ENCODE data around the gene SCD. TPM values are rescaled to one million over a fixed set of nuclear protein-coding genes. Genes with fewer than 3 reads are reported as not detected.
"Not testable (repeated sequence)": the region's sequence is repeated elsewhere in the genome, so short reads cannot be mapped to it uniquely, and the experiment has no call there.

Gene SCD
- total RNA-seq, 1 experiment from 2014 or later = 88.5 TPM

DNA sequence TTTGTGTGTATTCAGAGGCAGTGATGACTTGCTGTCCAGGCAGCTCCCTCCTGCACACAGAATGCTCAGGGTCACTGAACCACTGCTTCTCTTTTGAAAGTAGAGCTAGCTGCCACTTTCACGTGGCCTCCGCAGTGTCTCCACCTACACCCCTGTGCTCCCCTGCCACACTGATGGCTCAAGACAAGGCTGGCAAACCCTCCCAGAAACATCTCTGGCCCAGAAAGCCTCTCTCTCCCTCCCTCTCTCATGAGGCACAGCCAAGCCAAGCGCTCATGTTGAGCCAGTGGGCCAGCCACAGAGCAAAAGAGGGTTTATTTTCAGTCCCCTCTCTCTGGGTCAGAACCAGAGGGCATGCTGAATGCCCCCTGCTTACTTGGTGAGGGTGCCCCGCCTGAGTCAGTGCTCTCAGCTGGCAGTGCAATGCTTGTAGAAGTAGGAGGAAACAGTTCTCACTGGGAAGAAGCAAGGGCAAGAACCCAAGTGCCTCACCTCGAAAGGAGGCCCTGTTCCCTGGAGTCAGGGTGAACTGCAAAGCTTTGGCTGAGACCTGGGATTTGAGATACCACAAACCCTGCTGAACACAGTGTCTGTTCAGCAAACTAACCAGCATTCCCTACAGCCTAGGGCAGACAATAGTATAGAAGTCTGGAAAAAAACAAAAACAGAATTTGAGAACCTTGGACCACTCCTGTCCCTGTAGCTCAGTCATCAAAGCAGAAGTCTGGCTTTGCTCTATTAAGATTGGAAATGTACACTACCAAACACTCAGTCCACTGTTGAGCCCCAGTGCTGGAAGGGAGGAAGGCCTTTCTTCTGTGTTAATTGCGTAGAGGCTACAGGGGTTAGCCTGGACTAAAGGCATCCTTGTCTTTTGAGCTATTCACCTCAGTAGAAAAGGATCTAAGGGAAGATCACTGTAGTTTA is 15.8 kb downstream of the SCD start:
- DNase-seq (ENCODE audit: low read depth) = no peak

DNA sequence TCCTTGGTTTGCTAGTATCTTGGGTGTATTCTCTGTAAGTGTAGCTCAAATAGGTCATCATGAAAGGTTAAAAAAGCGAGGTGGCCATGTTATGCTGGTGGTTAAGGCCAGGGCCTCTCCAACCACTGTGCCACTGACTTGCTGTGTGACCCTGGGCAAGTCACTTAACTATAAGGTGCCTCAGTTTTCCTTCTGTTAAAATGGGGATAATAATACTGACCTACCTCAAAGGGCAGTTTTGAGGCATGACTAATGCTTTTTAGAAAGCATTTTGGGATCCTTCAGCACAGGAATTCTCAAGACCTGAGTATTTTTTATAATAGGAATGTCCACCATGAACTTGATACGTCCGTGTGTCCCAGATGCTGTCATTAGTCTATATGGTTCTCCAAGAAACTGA is 17.1 kb downstream of the SCD start:
- no peak for DNase-seq (ENCODE audit: low read depth)

DNA sequence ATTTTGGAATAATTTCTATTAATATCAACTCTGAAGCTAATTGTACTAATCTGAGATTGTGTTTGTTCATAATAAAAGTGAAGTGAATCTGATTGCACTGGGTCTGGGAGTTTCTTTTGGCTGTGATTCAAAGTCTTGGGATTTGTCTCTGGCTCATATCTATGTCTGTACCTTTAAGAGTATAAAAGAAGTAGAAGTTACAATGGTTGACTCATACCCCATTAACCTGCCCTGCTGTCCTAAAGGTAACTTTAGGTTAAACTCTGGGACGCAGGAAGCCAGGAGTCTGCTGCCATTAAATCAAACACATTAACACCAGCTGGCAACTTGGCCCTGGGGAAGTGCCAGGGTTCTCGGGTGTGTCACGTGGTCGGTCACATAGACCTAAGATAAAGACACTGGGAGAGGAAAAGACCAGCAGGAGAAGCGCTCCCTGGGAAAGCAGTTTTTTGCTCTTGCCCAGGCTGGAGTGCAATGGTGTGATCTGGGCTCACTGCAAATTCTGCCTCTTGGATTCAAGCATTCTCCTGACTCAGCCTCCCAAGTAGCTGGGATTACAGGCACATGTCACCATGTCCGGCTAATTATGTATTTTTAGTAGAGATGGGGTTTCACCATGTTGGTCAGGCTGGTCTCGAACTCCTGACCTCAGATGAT is 17.8 kb downstream of the SCD start:
- DNase-seq (ENCODE audit: low read depth) = peak; percentile 90

DNA sequence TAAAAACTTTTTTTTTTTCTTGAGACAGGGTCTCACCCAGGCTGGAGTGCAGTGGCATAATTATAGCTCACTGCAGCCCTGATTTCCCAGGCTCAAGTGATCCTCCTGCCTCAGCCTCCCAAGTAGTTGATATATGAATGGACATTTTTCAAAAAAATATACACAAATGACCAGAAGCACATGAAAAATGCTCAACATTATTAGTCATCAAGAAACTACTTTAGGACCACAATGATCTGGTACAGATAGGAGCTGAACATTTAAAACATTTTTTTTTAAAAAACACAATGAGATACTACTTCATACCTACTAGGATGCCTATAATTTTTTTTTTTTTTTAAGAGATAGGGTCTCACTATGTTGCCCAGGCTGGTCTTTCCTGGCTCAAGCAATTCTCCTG is 21.7 kb downstream of the SCD start:
- no peak for DNase-seq (ENCODE audit: low read depth)

DNA sequence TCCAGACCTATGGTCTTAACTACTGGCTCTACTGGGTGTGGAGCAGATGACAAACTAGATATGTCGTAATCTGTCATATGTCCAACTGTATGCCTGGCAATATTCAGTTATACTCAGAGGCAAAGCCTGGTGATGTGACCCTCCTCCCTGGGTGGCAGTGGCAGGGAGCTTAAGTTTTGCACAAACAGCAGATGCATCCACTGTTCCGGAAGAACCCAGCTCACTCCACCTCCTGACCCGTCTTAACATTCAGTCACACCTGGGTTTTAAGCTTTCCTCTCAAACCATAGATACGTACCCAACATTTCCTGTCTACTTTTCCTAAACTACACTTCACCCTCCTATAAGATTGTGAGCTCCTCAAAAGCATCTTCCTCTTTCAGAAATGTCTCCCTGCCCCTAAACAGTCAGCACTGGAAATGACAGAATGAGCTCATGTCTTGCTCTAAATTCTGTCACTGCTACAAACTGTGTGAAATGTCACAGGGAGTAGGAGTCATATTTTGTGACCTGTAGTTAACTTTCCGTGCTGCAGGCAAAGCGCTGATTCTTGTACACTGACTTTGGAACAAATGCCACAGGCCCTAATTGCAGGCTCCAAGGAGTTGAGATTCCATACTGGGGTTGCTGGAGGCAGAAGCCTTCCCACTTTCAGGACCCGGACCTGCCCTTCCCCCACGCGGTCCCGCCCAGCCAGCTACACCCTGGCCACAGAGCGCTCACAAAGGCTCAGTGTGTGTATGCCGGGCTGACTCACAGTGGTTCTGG is 23.9 kb downstream of the SCD start:
- DNase-seq (ENCODE audit: low read depth) = peak; percentile 87

DNA sequence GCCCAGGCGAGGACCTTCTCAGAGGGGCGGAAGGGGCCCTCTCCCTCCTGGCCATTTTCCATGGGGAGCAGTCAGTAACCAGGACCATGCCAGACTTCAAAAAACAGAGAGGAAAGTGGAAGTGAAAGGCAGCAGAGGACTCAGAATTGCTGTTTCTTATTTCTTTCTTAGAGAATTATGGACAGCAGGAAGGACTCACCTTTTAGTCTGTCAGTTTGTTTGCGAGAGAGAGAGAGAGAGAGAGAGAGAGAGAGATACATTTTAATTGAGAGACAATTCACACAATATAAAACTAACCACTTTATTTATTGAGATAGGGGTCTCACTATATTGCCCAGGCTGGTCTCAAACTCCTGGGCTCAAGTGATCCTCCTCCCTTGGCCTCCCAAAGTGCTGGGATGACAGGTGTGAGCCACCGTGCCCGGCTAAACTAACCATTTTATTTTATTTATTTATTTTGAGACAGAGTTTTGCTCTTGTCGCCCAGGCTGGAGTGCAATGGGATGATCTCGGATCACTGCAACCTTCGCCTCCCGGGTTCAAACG is 24.5 kb downstream of the SCD start:
- no peak for DNase-seq (ENCODE audit: low read depth)

DNA sequence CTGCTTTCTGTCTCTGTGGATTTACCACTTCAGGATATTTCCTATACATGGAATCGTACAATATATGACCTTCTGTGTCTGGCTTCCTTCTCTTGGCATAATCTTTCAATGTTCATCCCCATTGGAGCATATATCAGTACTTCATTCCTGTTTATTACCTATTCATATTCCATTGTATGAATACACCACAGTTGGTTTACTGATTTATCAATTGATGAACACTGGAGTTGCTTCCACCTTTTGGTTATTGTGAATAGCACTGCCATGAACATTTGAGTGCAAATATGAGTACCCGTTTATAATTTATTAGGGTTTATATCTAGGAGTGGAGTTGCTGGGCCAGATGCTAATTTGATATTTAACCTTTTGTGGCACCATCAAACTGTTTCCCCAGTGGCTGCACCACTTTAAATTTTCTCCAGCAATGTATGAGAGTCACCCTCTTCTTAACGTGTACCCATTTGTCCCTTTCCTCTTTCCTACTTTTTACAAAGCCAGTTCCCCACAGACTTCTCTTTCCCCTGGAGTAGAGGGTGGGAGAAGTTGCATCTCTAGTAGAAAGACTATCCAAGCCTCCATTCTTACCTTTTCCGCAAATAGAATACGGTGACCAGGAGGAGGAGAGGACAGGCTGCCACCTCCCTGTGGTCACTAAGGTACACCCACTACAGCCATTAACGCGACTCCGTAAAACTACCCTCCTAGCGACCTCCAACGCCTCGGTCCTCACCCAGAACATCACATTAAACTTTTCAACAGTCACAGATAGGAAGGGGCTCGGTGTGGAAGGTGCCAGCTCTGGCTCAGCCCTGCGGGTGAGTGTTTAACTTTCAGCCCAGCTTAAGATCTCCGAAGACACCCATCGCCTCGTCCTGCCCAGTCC is 25.6 kb downstream of the SCD start:
- DNase-seq (ENCODE audit: low read depth) = no peak

DNA sequence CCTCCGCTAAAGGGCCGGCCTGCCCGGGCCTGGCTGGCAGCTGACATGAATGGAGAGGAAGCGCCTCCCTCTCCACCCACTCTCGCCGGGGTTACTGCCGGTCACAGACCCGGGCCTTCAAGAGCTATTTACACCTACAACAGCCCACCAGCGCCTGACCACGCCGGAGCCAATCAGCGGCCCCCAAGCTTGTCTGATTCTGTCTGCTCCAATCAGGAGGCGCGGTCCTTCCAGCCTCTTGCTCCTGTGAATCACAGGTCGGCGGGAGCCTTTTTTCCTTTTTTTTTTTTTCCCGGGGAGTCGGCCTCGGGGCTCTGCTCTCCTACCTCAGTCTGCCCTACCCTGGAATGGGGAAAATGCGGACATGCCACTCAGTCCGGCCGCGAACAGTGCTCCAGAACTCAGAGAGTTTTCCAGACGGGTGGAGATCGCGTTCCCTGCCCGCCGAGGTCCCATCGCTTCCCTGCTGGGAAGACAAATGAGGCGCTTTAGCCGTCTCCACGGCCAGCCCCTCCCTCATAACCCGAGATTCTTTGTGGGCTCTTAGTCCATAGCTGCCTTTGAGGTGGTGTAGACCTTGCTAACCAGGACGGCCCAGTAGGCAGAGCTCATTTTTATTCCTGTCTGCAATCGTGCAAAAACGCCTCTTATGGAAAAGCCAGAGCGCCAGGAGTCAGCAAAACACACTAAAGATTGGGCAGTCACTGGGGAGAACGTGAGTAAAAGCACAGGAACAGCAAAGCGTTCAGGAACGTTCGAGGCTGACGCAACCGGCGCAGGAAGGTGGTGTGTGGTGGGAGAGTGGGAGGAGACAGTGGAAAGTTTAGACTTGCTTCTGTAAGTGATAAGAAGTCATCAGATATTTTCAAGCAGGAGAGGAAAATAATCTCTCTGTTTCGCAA is 26.5 kb downstream of the SCD start:
- peak; percentile 99 for DNase-seq (ENCODE audit: low read depth)

DNA sequence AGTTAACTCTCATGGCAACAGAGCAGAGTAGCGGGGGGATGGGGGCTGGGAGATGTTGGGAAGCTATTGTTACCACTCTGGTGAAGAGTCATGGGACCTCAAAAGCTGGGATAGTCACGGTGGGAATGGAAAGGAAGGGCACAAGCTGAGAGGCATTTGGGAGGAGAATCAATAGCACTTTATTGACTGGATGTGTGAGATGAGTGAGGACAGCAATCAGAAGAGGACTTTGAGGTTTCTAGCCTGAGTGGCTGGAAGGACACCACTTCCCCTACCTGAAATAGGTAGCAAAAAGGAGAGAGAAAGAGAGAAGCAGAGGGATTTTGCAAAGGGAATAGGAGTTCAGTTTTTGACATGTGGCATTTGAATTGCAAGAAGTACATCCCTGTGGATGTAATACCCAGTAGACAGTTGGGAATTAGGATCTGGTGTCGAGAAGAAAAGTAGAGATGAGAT is 27.2 kb downstream of the SCD start:
- no peak for DNase-seq (ENCODE audit: low read depth)

DNA sequence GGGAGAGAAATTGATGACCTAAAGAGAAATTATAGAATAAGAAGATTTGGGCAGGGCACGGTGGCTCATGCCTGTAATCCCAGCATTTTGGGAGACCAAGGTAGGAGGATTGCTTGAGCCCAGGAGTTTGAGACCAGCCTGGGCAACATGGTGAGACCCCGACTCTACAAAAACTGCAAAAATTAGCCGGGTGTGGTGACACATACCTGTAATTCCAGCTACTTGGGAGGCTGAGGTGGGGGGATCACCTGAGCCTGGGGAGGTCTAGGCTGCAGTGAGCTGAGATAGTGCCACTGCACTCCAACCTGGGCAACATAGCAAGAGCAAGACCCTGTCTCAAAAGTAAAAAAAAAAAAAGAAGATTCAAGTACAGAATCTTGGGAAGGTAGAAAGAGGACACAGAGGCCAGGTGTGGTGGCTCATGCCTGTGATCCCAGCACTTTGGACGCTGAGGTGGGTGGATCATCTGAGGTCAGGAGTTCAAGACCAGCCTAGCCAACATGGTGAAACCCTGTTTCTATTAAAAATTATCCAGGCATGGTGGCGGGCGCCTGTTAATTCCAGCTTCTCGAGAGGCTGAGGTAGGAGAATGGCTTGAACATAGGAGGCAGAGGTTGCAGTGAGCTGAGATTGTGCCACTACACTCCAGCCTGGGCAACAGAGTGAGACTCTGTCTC is 27.8 kb downstream of the SCD start:
- not testable (repeated sequence) for DNase-seq (ENCODE audit: low read depth)

DNA sequence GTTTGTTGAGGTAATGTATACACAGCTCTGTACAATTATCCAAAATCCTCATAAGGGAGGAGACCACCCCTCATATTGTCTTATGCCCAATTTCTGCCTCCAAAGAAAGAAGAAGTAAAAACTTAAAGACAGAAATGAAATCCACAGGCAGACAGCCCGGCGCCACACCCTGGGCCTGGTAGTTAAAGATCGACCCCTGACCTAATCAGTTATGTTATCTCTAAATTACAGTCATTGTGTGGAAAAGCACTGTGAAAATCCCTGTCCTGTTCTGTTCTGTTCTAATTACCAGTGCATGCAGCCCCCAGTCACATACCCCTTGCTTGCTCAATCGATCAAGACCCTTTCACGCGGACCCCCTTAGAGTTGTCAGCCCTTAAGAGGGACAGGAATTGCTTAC is 29.6 kb downstream of the SCD start:
- DNase-seq (ENCODE audit: low read depth) = not testable (repeated sequence)

DNA sequence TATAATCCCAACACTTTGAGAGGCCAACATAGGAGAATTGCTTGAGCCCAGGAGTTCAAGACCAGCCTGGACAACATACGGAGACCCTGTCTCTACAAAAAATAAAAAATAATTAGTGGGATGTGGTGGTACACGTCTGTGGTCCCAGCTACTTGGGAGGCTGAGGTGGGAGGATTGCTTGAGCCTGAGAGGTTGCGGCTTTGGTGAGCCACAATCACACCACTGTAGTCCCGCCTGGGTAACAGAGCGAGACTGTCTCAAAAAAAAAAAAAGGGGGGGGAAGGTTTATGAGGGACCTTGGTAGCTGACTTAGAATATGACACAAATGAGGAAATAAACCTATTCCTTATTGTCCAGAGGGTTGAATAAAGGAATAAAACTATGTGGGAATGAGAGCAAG is 30.8 kb downstream of the SCD start:
- no peak for DNase-seq (ENCODE audit: low read depth)

DNA sequence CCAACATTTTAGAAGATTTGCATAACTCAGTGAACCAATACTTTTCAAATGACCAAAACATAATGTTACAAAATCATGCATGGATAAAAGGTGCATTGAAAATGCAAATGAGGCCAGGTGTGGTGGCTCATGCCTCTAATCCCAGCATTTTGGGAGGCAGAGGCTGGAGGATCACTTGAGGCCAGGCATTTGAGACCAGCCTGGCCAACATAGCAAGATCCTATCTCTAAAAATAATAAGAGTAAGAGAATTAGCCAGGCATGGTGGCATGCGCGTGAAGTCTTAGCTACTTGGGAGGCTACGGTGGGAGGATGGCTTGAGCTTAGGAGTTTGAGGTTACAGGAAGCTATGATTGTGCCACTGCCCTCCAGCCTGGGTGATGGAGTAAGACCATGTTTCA is 33.4 kb downstream of the SCD start:
- DNase-seq (ENCODE audit: low read depth) = no peak

DNA sequence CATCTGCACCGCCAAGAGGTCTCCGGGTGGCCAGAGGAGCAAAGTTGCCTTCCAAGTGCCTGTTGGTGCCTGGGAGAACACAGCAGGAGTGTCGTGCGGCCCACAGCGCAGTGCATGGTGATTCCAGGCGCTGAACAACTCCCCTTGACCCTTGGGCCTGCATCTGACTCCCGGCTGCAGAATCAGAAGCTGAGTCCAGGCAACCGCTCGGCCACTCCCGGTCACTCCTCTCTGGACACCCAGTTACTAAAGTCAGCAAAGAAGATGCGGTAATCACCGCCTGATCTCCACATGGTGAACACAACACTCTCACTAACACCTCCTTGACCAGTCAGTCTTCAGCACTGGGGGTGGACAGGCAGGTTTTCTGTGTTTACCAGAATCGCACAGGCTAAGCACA is 35.5 kb downstream of the SCD start:
- DNase-seq (ENCODE audit: low read depth) = no peak

DNA sequence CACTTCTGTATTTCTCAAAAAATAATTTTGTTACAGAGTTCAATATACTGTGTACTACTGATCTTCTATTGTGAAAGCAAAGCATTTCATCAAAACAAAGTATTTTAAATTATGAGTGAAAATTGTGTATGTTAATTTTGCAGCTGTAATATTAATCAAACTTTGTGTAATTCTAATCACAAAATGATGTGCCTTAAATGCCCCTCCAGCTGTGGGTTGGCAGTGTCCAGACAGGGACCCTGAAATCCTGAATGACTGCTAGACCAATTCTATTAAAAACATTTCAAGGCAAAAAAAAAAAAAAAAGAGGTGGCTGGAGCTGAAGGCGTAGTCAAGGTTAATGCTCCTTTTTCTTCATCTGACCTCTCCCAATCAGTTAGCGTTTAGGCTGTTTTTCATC is 36.2 kb downstream of the SCD start:
- no peak for DNase-seq (ENCODE audit: low read depth)

DNA sequence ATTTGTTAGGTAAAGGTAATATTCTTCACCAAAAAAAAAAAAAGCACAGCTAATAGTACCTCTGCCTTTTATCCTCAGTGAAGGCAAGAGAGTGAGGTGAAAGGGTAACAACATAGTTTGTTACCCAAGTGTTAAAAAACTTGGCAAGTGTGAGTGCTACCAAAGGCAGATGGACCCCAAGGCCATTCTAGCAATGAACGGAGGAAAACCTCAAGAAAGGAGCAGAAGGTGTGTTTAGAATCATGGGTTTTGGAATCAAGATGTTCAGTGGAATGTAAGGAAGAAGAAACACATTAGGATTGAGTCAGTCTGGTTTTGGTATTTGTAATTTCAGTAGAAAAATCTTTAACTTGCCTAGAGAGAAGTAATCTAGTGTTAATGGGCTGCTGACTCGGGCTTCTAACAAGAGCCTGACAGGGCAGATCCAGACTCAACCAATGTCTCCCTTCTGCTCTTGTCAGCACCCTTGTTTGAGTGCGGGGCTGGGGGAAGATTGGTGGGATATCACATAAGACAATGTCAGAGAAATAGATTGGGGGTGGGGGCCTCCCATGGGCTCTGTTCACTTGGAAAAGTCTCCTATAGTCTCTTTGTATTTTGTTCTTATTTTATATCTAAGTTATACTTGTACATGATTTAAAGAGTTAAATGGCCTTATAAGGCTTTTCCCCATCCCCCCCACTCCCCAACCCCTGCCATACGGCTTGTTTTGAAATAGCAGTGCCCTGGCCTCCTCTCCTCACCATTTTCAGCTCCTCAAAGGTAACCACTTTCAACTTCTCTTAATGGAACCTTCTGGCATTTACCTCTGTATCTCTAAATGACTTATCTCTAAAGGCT is 44.4 kb downstream of the SCD start:
- DNase-seq (ENCODE audit: low read depth) = no peak

DNA sequence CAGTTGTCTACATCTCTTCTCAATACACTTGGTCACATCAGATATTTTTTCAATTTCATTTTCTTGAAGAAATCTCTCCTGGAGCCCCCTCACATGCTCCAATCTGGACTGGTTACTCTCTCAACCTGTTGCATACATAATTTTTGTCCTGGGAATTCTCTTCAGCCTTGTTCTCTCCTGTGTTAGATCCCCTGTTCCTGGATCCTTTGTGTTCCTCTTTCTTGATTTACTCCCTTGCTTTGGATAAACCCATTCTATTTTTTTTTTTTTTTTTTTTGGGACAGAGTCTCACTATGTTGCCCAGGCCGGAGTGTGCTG is 45.6 kb downstream of the SCD start:
- no peak for DNase-seq (ENCODE audit: low read depth)

DNA sequence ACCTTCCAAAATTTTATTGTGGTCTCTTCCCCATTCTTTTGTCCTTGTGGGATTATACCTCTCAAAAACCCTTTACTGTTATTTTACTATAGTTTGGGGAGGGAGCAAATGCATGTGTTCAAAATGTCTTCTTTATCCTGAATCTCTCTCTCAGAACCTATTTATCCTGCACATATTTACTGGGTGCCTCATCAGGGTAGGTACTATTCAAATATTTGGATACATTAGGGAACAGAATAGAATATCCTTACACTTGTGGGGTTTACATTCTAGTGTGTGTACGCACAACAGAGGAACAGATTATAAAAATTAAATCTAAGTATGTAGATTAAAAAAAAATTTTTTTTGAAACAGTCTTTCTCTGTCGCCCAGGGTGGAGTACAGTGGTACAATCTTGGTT is 48.6 kb downstream of the SCD start:
- DNase-seq (ENCODE audit: low read depth) = no peak

DNA sequence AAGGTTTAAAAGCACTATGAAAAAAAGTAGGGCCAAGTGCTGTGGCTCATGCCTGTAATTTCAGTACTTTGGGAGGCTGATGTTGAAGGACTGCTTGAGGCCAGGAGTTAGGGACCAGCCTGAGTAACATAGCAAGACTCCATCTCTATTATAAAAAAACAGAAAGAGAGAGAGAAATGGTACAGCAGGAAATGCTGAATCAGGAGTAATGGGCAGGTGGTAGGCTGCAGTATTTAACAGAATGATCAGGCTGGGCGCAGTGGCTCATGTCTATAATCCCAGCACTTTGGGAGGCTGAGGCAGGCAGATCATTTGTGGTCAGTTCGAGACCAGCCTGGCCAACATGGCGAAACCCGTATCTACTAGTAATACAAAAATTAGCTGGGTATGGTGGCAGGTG is 49.6 kb downstream of the SCD start:
- DNase-seq (ENCODE audit: low read depth) = no peak
